D341Med (cell line): ENCODE results near the gene ASNSD1.
"Not testable (repeated sequence)": the region's sequence is repeated elsewhere in the genome, so short reads cannot be mapped to it uniquely, and the experiment has no call there.

ENCODE experiments used
- DNase-seq: peaks from one replicate; pipeline ENCODE4 v3.0.0; 2012; ENCODE audit warnings: low spot score

ASNSD1 gene

GRCh38 chr2:189685540-189686229, 24.4 kb downstream of the ASNSD1 start:
- no peak for DNase-seq

GRCh38 chr2:189687796-189688195, 26.5 kb downstream of the ASNSD1 start:
- not testable (repeated sequence) for DNase-seq

- no peak for DNase-seq
Observed at GRCh38 chr2:189696223-189696622, 35.0 kb downstream of the ASNSD1 start.

GRCh38 chr2:189698020-189698887, 37.0 kb downstream of the ASNSD1 start:
- DNase-seq = no peak

GRCh38 chr2:189700681-189701080, 39.4 kb downstream of the ASNSD1 start:
- DNase-seq = no peak

GRCh38 chr2:189702071-189702470, 40.8 kb downstream of the ASNSD1 start:
- DNase-seq = no peak

- DNase-seq = no peak
Observed at GRCh38 chr2:189709501-189710221, 48.4 kb downstream of the ASNSD1 start.

- DNase-seq = not testable (repeated sequence)
Observed at GRCh38 chr2:189717593-189717992, 56.3 kb downstream of the ASNSD1 start.

GRCh38 chr2:189719571-189719970, 58.3 kb downstream of the ASNSD1 start:
- DNase-seq = no peak
